ENCODE data around the gene FALEC. TPM values are rescaled to one million over a fixed set of nuclear protein-coding genes. Genes with fewer than 3 reads are reported as not detected.
A peak's percentile ranks its signal among the peaks of the same experiment; 100 is the strongest.
"Not testable (repeated sequence)": the region's sequence is repeated elsewhere in the genome, so short reads cannot be mapped to it uniquely, and the experiment has no call there.

FALEC gene
- total RNA-seq, 1 donor, result 1.3 TPM

GRCh38 chr1:150576794-150577556 lies 61.4 kb downstream of the FALEC start:
- H3K4me3 ChIP-seq (ENCODE audit: low read depth, low read length), result peak overlapping the region; percentile 95
- DNase-seq (ENCODE audit: low read depth), result peak; percentile 35
- TF ChIP-seq CTCF (IDR thresholded peaks at IDR 0.05; ENCODE audit: insufficient read depth, low read depth, low read length), result no peak

GRCh38 chr1:150577557-150578271 lies 62.2 kb downstream of the FALEC start:
- peak overlapping the region; percentile 95 for H3K4me3 ChIP-seq (ENCODE audit: low read depth, low read length)
- DNase-seq (ENCODE audit: low read depth), result peak; percentile 72

GRCh38 chr1:150578272-150579109 lies 62.9 kb downstream of the FALEC start:
- TF ChIP-seq CTCF (IDR thresholded peaks at IDR 0.05; ENCODE audit: insufficient read depth, low read depth, low read length), result no peak
- DNase-seq (ENCODE audit: low read depth), result peak; percentile 88
- H3K4me3 ChIP-seq (ENCODE audit: low read depth, low read length), result peak overlapping the region; percentile 95

More at GRCh38 chr1:150577557-150578271, 62.2 kb downstream of the FALEC start:
- no peak for TF ChIP-seq CTCF (IDR thresholded peaks at IDR 0.05; ENCODE audit: insufficient read depth, low read depth, low read length)

GRCh38 chr1:150579110-150579944 lies 63.8 kb downstream of the FALEC start, which contains the start of gene MCL1:
Gene MCL1 (minus strand): TSS chr1:150579610. CDS start chr1:150579530, 80 bp downstream.
- DNase-seq (ENCODE audit: low read depth), result peak; percentile 98
- peak within 1 kb of the TSS; percentile 95 for H3K4me3 ChIP-seq (ENCODE audit: low read depth, low read length)
- TF ChIP-seq CTCF (IDR thresholded peaks at IDR 0.05; ENCODE audit: insufficient read depth, low read depth, low read length), result no peak

- peak overlapping the region; percentile 51 for H3K4me3 ChIP-seq (ENCODE audit: low read depth, low read length)
- no peak for DNase-seq (ENCODE audit: low read depth)
- no peak for TF ChIP-seq CTCF (IDR thresholded peaks at IDR 0.05; ENCODE audit: insufficient read depth, low read depth, low read length)
Observed at GRCh38 chr1:150579945-150580642, 64.5 kb downstream of the FALEC start.

- H3K4me3 ChIP-seq (ENCODE audit: low read depth, low read length); DNase-seq (ENCODE audit: low read depth): not testable (repeated sequence)
Observed at GRCh38 chr1:150580966-150581365, 65.4 kb downstream of the FALEC start.

GRCh38 chr1:150581437-150581836 lies 65.9 kb downstream of the FALEC start:
- not testable (repeated sequence) for H3K4me3 ChIP-seq (ENCODE audit: low read depth, low read length); DNase-seq (ENCODE audit: low read depth)

- H3K4me3 ChIP-seq (ENCODE audit: low read depth, low read length); DNase-seq (ENCODE audit: low read depth): not testable (repeated sequence)
Observed at GRCh38 chr1:150581962-150582361, 66.4 kb downstream of the FALEC start.

Data from fibroblast of villous mesenchyme (primary cell).